Measurements from ENCODE around the gene DOK5. TPM values are rescaled to one million over a fixed set of nuclear protein-coding genes. Genes with fewer than 3 reads are reported as not detected.

DOK5 gene
- total RNA-seq, 4 donors from 2014 or later = 1.4 to 9.8 TPM; not detected in 2

GRCh38 chr20:54618412-54618811, 143.0 kb downstream of the DOK5 start:
- Histone ChIP-seq H3K4me1 (no peaks in the 10 kb centered on the region), H3K36me3 (no peaks in the 10 kb centered on the region), H3K9me3 (no peaks in the 10 kb centered on the region), H3K4me3 (no peak overlapping the region), H3K27me3 (no peaks in the 10 kb centered on the region), H3K27ac (no peak overlapping the region)
- DNase-seq = no peak
- no peak for TF ChIP-seq POLR2A (IDR thresholded peaks at IDR 0.05)
- TF ChIP-seq, protein P1, sequence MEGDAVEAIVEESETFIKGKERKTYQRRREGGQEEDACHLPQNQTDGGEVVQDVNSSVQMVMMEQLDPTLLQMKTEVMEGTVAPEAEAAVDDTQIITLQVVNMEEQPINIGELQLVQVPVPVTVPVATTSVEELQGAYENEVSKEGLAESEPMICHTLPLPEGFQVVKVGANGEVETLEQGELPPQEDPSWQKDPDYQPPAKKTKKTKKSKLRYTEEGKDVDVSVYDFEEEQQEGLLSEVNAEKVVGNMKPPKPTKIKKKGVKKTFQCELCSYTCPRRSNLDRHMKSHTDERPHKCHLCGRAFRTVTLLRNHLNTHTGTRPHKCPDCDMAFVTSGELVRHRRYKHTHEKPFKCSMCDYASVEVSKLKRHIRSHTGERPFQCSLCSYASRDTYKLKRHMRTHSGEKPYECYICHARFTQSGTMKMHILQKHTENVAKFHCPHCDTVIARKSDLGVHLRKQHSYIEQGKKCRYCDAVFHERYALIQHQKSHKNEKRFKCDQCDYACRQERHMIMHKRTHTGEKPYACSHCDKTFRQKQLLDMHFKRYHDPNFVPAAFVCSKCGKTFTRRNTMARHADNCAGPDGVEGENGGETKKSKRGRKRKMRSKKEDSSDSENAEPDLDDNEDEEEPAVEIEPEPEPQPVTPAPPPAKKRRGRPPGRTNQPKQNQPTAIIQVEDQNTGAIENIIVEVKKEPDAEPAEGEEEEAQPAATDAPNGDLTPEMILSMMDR (IDR thresholded peaks at IDR 0.05) = no peak
- intact Hi-C loops (cut with DNase I; ENCODE audit: low total_unique reads) = loop anchor here (1.0 kb wide), 1 partner anchor 13 kb away; no protein-coding TSS in a partner anchor

DNA sequence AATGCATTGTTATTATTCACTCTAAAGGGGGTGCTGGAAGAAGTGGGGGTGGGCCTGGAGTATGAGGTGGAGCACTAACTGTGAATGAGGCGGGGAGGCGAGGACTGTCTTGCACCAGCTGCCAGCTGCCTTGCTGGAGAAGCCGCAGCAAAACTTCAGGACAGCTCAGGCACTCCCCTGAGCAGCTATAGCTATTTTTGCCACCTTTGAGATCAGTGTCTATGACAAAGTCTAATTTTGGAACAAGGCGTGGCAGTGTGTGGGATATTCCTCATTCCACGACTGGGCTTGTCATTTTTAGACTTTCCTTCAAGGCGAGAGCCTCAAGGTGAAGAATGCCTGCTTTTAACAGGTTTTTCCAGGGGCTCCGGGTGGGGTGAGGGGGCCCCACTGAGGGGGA, 143.8 kb downstream of the DOK5 start:
- H3K9me3 ChIP-seq = no peaks in the 10 kb centered on the region
- DNase-seq = no peak
- no peak overlapping the region for H3K4me3 ChIP-seq
- no peaks in the 10 kb centered on the region for H3K27me3 ChIP-seq
- no peak overlapping the region for H3K27ac ChIP-seq
- H3K4me1 ChIP-seq = no peaks in the 10 kb centered on the region
- no peaks in the 10 kb centered on the region for H3K36me3 ChIP-seq
- TF ChIP-seq POLR2A (IDR thresholded peaks at IDR 0.05) = no peak
- TF ChIP-seq, protein P1 (IDR thresholded peaks at IDR 0.05) = no peak
- intact Hi-C loops (cut with DNase I; ENCODE audit: low total_unique reads) = no loop called here

- H3K4me1 ChIP-seq = no peaks in the 10 kb centered on the region
- H3K27ac ChIP-seq = no peak overlapping the region
- no peaks in the 10 kb centered on the region for H3K27me3 ChIP-seq
- no peaks in the 10 kb centered on the region for H3K36me3 ChIP-seq
- H3K4me3 ChIP-seq = no peak overlapping the region
- H3K9me3 ChIP-seq = no peaks in the 10 kb centered on the region
- intact Hi-C loops (cut with DNase I; ENCODE audit: low total_unique reads) = no loop called here
- DNase-seq = no peak
- no peak for TF ChIP-seq POLR2A (IDR thresholded peaks at IDR 0.05)
- TF ChIP-seq, protein P1 (IDR thresholded peaks at IDR 0.05) = no peak
These were observed 144.3 kb downstream of the DOK5 start for GRCh38 chr20:54619682-54620081.

GRCh38 chr20:54620611-54621010, 145.2 kb downstream of the DOK5 start:
- no peaks in the 10 kb centered on the region for H3K4me1 ChIP-seq
- H3K4me3 ChIP-seq = no peak overlapping the region
- no peak overlapping the region for H3K27ac ChIP-seq
- H3K36me3 ChIP-seq = no peaks in the 10 kb centered on the region
- TF ChIP-seq, protein P1 (IDR thresholded peaks at IDR 0.05) = no peak
- no peak for TF ChIP-seq POLR2A (IDR thresholded peaks at IDR 0.05)
- H3K9me3 ChIP-seq = no peaks in the 10 kb centered on the region
- no peak for DNase-seq
- no peaks in the 10 kb centered on the region for H3K27me3 ChIP-seq
- intact Hi-C loops (cut with DNase I; ENCODE audit: low total_unique reads) = no loop called here

DNA sequence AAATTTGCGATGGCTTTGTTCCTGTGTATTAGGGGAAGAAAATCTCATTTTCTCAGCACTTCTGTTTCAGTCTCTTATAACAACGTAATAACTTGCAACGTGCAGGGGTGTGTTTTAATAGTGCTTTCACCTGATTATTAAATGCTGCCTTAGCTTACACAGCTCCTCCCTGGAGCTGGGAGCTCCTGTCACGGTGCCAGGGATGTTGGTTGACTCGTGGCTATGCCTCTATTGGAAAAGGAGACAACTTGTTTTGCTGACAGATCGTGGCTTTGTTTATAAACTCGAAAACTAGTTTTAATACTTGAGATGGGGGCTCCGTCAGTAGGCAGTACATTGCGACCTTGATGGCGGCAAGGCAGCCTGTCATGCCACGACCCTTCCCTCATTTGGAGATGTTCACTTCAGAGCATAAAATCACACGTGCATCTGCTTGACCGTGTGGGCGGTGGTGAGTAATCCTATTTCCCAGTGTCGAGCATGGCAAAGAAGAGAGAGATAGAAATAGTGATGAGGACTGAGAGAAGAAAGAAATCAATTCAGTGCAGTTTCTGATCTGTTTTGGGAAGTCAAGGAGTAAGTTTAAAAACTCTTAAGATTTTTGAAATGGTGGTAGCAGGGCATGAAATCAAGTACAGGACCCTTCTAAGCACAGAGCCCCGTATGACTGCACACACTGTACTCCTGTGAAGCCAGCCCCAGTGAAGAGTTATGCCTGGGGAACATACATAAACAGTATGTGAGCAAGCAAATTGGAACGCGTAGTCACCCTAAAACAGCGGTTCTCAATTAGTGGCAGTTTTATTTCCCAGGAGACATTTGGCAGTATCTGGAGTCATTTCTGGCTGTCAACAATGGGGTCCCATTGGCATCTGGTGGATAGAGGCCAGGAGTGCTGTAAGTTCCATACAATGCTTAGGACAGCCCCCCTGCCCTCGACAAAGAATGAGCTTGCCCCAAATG, 147.2 kb downstream of the DOK5 start:
- no peak for DNase-seq
- intact Hi-C loops (cut with DNase I; ENCODE audit: low total_unique reads) = no loop called here
- H3K4me1 ChIP-seq = no peaks in the 10 kb centered on the region
- H3K27ac ChIP-seq = no peak overlapping the region
- TF ChIP-seq, protein P1 (IDR thresholded peaks at IDR 0.05) = no peak
- TF ChIP-seq POLR2A (IDR thresholded peaks at IDR 0.05) = no peak
- H3K9me3 ChIP-seq = no peaks in the 10 kb centered on the region
- H3K36me3 ChIP-seq = no peaks in the 10 kb centered on the region
- no peak overlapping the region for H3K4me3 ChIP-seq
- no peaks in the 10 kb centered on the region for H3K27me3 ChIP-seq

Measured in uterus (tissue), 4 donors.